Mesothelial cell of epicardium (in vitro differentiated cells): ENCODE data around the gene KCNIP4. TPM values are rescaled to one million over a fixed set of nuclear protein-coding genes. Genes with fewer than 3 reads are reported as not detected.

Source experiments
- DNase-seq, 2 experiments: peaks; one replicate each; pipeline ENCODE4 v3.0.0; 2021; ENCODE audit warnings: low spot score in 2 of 2; ENCODE audit not compliant: unreplicated experiment in 2 of 2
- H3K27ac Mint-ChIP-seq: 2 replicates; pipeline ENCODE4 v1.8.0; 2021; ENCODE audit warnings: mixed read lengths
- H3K27me3 Mint-ChIP-seq: 2 replicates; pipeline ENCODE4 v1.8.0; 2021; ENCODE audit warnings: low read depth, mixed read lengths
- H3K36me3 Mint-ChIP-seq: 2 replicates; pipeline ENCODE4 v1.8.0; 2021; ENCODE audit warnings: mixed read lengths
- H3K4me1 Mint-ChIP-seq: 2 replicates; pipeline ENCODE4 v1.8.0; 2021; ENCODE audit warnings: mixed read lengths
- H3K4me3 Mint-ChIP-seq: 2 replicates; pipeline ENCODE4 v1.8.0; 2021; ENCODE audit warnings: mild to moderate bottlenecking, moderate library complexity, mixed read lengths
- H3K9me3 Mint-ChIP-seq: 2 replicates; pipeline ENCODE4 v1.8.0; 2021; ENCODE audit warnings: mixed read lengths
- total RNA-seq: library from RNA; stranded (reverse); gene quantifications from 3 replicates; pipeline ENCODE4 v1.2.1, GENCODE V29; 2021
- TF ChIP-seq, protein P1 (sequence below): fragments of 200-600 bp; sonication (generic); IDR thresholded peaks from one replicate; pipeline ENCODE4 v1.5.0; 2021; ENCODE audit warnings: antibody characterized with exemption; ENCODE audit not compliant: unreplicated experiment

Gene KCNIP4
- total RNA-seq, 1 donor from 2014 or later: 3.0 TPM

GRCh38 chr4:21947791-21948346 lies 703 bp downstream of the KCNIP4 start:
- TF ChIP-seq, protein P1, sequence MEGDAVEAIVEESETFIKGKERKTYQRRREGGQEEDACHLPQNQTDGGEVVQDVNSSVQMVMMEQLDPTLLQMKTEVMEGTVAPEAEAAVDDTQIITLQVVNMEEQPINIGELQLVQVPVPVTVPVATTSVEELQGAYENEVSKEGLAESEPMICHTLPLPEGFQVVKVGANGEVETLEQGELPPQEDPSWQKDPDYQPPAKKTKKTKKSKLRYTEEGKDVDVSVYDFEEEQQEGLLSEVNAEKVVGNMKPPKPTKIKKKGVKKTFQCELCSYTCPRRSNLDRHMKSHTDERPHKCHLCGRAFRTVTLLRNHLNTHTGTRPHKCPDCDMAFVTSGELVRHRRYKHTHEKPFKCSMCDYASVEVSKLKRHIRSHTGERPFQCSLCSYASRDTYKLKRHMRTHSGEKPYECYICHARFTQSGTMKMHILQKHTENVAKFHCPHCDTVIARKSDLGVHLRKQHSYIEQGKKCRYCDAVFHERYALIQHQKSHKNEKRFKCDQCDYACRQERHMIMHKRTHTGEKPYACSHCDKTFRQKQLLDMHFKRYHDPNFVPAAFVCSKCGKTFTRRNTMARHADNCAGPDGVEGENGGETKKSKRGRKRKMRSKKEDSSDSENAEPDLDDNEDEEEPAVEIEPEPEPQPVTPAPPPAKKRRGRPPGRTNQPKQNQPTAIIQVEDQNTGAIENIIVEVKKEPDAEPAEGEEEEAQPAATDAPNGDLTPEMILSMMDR: no peak
- Mint-ChIP-seq H3K9me3 (no peaks in the 10 kb centered on the region), H3K4me1 (peaks cover 5% of the 10 kb centered on the region), H3K27ac (no peak overlapping the region), H3K27me3 (peaks cover 90% of the 10 kb centered on the region), H3K4me3 (peak overlapping the region; percentile 66), H3K36me3 (no peaks in the 10 kb centered on the region)
- DNase-seq: no peak

GRCh38 chr4:21946858-21947257 lies 1.7 kb downstream of the KCNIP4 start:
- TF ChIP-seq, protein P1: no peak
- H3K27me3 Mint-ChIP-seq: peaks cover 89% of the 10 kb centered on the region
- no peak overlapping the region for H3K27ac Mint-ChIP-seq
- no peak for DNase-seq
- H3K4me3 Mint-ChIP-seq: no peak overlapping the region
- H3K9me3 Mint-ChIP-seq: no peaks in the 10 kb centered on the region
- peaks cover 5% of the 10 kb centered on the region for H3K4me1 Mint-ChIP-seq
- H3K36me3 Mint-ChIP-seq: no peaks in the 10 kb centered on the region

DNA sequence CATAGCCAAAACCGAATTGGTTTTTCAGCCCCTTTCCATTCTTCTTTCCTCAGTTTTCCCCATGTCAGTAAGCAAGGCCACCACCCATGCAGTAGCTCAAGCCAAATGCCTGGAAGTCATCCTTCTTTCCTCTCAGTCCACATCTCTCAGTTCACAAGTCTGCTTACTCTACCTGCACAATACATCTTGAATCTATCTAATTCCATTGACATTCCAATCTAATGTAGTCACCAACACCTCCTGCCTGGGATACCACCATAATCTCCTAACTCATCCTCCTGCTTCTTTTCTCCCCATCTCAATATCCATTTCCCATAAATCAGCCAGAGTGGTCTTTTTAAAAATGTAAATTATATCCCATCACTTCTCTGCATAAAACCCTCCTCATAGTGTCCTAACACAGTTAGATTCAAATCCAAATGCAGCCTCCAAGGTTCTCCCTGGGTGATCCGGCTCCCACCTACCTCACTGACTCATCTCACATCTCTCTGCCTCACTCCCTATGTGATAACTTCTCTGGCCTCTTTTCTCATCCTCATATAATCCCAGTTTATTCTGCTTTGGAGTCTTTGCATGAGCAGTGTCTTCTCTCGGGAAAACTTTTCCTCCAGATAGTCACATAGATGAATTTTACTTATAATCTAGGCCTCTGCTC lies 26.9 kb downstream of the KCNIP4 start:
- Mint-ChIP-seq H3K27me3 (no peaks in the 10 kb centered on the region), H3K9me3 (no peaks in the 10 kb centered on the region), H3K27ac (no peak overlapping the region), H3K36me3 (no peaks in the 10 kb centered on the region), H3K4me1 (no peaks in the 10 kb centered on the region), H3K4me3 (no peak overlapping the region)
- DNase-seq: no peak
- TF ChIP-seq, protein P1: no peak

DNA sequence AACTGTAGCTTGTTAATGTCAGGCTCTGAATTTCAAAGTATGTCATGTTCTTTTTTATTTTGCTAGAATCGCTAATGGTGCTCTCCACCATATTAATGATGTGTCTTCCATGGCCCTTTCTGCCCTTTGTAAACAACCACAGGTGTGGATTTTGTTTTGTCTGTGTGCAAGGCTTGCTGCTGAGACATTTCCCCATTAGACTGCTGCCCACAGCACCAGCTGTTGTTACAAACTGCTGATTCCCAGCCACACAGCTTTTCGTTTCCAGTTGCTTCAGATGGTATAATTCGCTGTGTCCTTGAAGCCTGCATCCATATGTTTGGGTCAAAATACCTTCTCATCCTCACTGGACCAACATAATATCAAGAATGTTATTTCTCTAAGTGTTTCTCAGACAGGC lies 32.8 kb downstream of the KCNIP4 start:
- TF ChIP-seq, protein P1: no peak
- Mint-ChIP-seq H3K4me1 (no peaks in the 10 kb centered on the region), H3K36me3 (no peaks in the 10 kb centered on the region), H3K27me3 (peaks cover 9% of the 10 kb centered on the region), H3K9me3 (no peaks in the 10 kb centered on the region), H3K4me3 (no peak overlapping the region), H3K27ac (no peak overlapping the region)
- DNase-seq: no peak

DNA sequence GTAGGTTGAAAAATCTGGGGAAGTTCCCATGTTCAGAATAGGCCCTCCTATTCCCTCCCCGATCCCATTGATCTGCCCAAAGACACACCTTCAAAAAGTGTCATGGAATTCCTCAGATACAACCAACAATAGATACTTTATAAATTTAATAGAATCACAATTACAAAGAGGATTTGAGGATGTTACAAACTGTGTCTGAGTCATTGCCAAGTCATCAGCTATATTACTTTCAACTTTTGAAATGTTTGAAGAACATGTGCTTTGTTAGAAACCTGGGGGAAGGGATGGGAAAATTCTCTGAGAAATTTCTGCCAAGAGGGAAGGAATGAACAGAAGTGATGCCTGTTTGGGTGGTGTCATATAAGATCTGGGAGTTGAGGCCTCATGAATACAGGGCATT lies 46.7 kb downstream of the KCNIP4 start:
- TF ChIP-seq, protein P1: no peak
- no peak overlapping the region for H3K27ac Mint-ChIP-seq
- peaks cover 30% of the 10 kb centered on the region for H3K9me3 Mint-ChIP-seq
- H3K4me3 Mint-ChIP-seq: no peak overlapping the region
- H3K36me3 Mint-ChIP-seq: no peaks in the 10 kb centered on the region
- peaks cover 4% of the 10 kb centered on the region for H3K27me3 Mint-ChIP-seq
- no peaks in the 10 kb centered on the region for H3K4me1 Mint-ChIP-seq
- no peak for DNase-seq
